AML-193 (cell line): ENCODE measurements around the gene LFNG.

Experiments
- DNase-seq, 2 experiments: peaks; one replicate each; lab custom pipeline; 2025; lab: John Stamatoyannopoulos, UW

Gene LFNG

DNA sequence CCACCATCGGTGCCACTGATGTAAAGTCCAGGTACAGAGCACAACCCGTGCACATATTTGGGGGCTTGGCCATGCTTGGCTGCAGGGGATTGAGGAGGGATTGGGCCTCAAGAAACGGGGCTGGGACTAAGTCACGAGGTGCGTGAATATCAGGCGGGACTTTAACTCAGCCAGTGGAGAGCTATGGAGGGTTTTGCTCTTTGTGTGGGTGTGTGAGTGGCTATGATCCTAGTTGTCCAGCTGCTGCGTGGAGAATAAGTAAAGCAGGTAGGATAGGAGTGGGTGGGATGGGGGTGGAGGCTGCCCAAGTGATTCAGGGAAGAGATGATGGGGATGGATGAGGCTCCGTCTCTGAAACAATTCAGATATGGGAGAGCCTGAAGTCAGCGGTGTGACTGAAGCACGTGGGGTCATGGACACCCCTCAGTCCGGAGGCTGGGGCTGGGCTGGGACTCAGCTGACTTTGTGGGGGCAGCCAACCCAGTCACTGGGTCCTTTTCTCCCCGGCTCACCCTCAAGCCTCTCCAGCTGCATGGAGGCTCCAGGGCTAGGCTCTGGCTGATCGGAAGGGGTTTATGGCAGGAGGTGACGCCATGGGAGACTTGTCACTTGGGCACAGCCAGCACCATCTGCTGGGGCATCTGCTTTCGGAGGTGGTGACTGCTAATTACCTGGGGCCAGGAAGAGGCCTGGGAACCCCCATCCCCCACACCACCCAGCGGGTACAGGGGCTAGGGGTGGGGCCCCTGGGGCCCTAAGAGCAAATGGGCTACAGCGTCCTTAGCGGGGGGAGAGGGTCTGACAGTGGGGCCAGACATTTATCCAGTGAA is 1.7 kb upstream of the LFNG start:
- DNase-seq: no peak

DNA sequence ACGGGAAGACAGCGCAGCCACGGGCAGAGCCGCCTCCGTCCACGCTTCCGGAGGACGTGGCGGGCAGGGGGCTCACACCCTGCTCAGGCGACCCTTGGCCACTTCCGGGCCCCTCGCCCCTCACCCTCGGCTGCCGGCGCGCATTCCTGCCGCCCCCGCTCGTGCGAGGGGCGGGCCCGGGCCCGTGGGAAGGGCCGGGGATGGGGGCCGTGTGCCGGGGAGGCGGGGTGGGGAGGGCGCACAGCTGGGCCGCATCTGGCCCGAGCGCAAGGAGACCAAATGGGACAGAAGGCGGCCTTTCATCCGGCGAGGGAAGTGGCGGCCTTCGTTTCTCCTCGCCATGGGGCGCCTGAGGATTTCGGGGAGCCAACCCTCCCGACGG is 846 bp upstream of the LFNG start:
- no peak for DNase-seq

DNA sequence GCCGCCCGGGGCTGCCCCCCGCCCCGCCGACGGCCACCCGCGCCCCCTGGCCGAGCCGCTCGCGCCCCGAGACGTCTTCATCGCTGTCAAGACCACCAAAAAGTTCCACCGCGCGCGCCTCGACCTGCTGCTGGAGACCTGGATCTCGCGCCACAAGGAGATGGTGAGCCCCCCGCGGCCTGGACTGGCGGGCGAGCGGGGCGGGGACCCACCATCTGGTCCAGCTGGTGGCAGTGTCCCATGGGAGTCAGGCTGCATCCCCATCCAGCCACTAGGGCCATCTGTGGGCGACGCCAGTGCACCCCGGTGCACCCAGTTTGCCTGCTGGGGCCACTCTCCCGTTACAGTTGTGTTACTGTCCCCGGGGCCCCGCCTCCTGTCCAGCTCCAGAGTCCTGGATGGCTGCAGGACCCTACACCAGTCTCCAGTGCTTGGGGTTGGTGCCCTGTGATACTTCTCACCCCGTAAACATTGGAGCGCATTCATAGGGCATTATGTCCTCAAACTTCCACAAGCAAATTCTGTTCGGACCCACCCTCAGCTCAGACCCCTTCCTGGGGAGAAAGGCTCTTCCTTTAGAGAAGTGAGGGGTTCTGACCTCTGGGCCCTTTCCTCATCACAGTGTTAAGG is 672 bp downstream of the LFNG start:
- peak; percentile 33 to 36 for DNase-seq

DNA sequence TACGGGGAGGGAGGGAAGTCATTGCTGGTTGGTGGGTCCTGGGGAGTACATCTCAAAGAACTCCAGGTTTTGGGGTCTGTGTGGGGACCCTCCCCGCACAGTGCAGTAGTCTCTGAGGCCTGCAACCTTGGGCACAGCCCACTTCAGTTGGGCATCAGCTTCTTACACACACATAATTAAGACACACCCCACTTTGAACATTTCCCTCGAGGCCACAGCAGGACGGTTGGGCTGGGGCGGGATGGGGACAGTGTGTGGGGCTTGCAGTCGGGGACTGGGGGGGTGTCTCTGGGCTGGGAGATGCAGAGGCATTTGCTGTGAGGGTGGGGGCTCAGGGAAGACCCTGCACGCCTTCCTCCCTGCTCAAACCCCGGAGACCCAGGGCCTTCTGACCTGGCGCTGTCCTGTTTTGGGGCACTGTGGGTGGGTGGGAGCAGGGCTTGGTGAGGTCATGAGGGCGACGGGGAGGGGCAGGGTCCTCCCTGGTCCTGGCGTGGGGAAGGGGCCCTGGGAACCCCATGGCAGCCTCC is 1.3 kb downstream of the LFNG start:
- peak; percentile 25 to 33 for DNase-seq

DNA sequence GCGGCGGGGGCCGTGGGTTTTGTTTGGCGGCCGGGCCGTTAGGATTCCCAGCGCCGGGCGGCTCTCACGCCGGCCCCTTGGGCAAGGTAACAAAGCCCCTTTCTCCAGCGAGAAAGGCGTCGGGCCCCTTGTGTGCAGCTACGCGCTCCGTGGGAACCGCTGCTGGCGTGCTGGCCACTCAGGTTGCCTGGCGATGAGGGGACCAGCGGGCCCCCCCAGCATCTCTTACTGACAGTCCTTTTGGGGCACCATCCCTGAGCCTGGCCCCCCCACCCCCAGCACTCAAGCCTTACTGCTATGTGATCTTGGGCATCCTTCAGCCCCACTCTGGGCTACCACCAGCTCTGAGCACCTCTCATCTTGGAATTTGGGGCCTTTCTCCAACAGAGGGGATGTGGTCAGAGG is 1.8 kb downstream of the LFNG start:
- no peak for DNase-seq

- peak; percentile 88 to 89 for DNase-seq
These were observed 2.5 kb downstream of the LFNG start for GRCh38 chr7:2521952-2522591.

- no peak for DNase-seq
These were observed 3.3 kb downstream of the LFNG start for GRCh38 chr7:2522780-2523433.

DNA sequence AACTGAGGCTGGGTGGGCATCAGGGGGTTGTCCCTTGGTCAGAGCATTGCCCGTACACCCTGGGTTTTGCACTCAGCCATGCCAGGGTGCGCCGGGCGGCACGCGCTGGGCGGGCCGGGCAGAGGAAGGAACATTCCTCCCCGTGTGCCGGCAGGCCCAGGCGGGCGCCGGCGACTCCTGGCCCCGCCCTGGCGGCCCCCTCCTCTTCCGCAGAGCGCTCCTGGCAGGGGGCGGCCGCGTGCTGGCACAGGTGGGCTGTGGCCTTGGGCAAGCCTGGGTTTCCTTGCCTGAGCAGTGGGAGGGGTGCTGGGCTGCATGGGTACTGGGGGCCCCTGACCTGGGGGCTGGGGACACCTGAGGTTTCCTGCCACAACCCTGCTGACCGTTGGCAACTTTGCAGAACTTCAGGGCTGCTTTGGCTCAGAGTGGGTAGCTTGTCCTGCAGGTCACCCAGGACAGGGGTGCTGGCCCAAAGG is 3.9 kb downstream of the LFNG start:
- peak in 1 of 2 experiments; percentile 37 for DNase-seq

DNA sequence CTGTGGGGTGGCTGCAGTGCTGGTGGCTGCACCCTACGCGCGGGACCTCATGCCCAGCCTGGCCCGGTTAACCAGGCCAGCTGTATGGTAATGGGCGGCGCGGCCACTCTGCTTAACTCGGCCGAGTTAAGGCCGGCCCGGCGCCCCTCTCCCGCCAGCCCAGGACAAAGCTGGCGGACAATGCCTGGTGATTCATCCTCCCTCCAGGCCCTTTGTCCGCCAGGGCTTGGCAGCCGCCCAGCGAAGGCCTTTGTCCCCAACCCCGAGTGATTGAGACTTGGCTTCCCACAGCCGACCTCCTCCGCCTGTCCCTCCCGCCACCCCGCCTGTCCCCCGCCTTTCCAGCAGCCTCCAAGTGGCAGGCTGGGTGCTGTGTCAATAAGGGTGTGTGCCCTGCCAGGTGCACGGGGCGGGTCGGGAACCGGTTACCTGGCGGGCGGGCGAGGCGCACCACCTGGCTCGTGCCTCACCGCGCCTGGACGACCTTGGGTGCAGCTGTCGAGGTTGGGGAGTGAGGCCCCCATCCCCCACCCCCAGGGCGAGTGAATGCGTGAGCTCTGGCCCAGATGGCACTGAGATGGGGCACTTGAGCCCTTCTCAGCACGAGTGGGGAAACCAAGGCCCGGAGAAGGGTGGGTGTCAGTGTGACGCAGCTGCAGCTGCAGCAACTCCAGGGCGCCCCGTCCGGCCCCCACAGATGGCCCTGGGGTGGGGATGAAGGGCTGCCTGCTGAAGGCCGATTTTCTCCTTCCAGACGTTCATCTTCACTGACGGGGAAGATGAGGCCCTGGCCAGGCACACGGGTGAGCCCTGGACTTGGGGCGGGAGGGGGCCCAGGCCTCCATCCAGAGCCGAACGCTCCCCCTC is 4.6 kb downstream of the LFNG start:
- DNase-seq: peak in 1 of 2 experiments; percentile 37

DNA sequence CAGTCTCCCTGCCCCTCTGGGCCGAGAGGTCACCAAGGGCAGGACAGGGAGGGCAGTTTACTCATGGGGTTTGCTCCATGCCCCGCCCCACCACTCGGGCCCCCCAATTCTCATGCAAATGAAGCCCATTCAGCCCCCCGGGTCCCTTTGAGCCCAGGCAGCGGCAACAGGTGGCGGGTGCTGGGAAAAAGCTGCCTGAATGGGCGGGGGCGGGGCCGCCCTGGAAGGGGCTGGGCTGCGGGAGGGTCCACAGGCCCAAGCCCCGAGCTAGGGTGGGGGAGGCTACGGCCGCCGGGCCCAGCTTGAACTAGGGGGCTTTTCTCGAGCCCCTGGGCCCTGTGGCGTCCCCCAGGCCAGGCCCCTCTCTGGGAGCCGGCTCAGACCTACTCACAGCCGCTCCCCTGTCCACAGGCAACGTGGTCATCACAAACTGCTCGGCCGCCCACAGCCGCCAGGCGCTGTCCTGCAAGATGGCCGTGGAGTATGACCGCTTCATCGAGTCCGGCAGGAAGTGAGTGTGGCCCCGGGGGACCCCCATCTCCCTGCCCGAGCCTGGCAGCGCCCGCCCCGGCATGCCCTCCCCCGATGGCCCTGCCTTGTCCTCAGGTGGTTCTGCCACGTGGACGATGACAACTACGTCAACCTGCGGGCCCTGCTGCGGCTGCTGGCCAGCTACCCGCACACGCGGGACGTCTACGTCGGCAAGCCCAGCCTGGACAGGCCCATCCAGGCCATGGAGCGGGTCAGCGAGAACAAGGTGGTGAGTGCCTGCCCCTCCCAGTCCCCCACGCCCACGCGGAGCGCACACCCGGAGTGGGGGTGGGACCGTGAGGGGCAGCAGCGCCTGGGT is 5.5 kb downstream of the LFNG start:
- no peak for DNase-seq

- no peak for DNase-seq
These were observed 6.4 kb downstream of the LFNG start for GRCh38 chr7:2525658-2526630.

GRCh38 chr7:2526659-2527504 is 7.3 kb downstream of the LFNG start:
- DNase-seq: no peak

- DNase-seq: no peak
These were observed 8.2 kb downstream of the LFNG start for GRCh38 chr7:2527505-2528467.

- no peak for DNase-seq
These were observed 9.0 kb downstream of the LFNG start for GRCh38 chr7:2528481-2529095.

DNA sequence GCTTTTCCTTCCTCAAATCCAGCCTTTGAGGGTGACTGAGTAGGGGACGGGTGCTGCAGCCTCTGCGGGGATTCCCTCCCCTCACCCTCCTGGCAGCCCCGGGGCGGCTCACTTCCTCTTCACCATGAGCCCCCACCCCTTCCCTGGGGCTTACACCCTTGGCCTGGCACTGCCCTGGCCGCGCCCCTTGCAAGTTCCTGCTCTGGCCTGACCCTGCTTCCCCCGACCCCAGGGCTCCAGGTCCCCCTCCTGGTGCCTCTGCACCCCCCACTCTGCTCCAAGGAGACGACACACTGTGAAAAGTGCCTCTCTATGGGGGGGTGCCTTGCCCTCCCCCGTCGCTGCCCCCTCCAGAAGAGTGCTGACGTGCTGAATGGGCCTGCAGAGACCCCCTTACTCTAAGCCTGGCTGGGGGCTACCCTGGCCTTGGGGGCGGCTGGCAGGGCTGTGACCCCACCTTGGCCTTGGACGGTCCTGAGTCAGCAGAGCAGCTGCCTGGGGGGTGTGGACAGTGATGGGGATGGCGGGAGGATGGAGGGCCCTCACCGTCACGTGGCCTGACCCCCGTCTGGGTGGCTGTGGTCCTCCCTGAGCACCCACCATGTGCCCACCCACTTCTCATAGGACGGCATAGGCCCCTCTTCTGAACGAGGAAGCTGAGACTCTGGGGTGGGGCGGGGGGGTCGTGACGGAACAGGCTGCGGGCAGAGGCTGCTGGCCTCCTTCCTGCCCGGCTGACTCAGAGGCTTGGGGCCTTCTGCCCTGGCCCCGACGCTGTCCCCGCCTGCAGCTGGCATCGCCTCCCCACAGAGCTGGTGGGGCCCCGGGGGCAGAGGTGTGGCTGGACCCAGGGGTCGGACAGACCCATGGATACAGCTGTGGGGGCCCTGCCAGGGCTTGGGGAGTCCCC is 9.8 kb downstream of the LFNG start:
- DNase-seq: peak; percentile 89 to 92
